Erythroblast (primary cell): Measurements from ENCODE around the gene TBC1D24.

Source experiments
- GATA1 ChIP-seq: IDR thresholded peaks from 2 replicates; pipeline ENCODE4 v1.6.1; 2011; ENCODE audit warnings: low read depth, mild to moderate bottlenecking, control low read depth, low read length, moderate library complexity
- POLR2A ChIP-seq: IDR thresholded peaks from 2 replicates; pipeline ENCODE4 v1.6.1; 2011; ENCODE audit warnings: mild to moderate bottlenecking, low read length

- TF ChIP-seq POLR2A (peak; percentile 45), GATA1 (no peak)
Measured at GRCh38 chr16:2473999-2474876, 689 bp upstream of the TBC1D24 start.
